ENCODE measurements around the gene LRP8.

LRP8 gene

DNA sequence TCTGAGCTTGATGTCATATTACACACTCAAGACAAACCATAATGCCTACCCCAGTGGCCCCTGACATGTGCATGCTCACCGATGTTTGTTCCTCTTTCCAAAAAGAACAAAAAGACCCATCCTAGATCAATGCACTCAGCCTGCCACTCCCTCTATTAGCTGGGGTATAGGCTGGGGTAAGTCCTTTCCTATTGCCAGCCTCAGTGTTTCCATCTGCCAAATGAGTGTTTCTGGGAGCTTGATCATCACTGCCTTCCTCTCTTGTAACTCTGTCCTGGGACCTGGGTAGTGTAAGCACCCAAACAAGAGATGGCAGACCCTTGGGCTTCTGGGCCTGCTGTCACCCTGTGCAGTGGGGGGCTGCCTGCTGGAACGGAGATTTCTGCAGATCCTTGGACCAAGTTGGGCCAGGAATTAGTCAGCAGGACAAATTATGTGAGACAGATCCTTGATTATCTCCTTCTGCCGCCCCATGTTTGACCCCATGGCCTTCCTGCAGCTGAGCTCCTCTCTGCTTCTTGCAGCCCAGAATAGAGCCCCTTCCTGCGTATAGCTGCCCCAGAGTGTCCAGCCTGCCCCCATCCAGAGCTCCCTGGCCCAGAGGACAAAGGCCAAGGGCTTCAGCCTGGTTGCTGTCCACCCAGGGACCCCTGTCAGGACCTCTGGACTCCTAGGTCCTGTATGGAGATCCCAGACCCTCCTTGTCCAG is 31.5 kb upstream of the LRP8 start:
- TF ChIP-seq POLR2AphosphoS5 (IDR thresholded peaks at IDR 0.05; ENCODE audit: low read depth, low read length) (no peak), SIN3A (IDR thresholded peaks at IDR 0.05; ENCODE audit: borderline replicate concordance, insufficient read depth, low read length) (no peak), TAF1 (IDR thresholded peaks at IDR 0.05; ENCODE audit: borderline replicate concordance, insufficient read depth, low read length) (no peak), FOXP2 (optimal IDR thresholded peaks at IDR 0.05; ENCODE audit: borderline replicate concordance, extremely low read depth, extremely low read length, insufficient read depth) (no peak)
- TF ChIP-seq, protein P1, sequence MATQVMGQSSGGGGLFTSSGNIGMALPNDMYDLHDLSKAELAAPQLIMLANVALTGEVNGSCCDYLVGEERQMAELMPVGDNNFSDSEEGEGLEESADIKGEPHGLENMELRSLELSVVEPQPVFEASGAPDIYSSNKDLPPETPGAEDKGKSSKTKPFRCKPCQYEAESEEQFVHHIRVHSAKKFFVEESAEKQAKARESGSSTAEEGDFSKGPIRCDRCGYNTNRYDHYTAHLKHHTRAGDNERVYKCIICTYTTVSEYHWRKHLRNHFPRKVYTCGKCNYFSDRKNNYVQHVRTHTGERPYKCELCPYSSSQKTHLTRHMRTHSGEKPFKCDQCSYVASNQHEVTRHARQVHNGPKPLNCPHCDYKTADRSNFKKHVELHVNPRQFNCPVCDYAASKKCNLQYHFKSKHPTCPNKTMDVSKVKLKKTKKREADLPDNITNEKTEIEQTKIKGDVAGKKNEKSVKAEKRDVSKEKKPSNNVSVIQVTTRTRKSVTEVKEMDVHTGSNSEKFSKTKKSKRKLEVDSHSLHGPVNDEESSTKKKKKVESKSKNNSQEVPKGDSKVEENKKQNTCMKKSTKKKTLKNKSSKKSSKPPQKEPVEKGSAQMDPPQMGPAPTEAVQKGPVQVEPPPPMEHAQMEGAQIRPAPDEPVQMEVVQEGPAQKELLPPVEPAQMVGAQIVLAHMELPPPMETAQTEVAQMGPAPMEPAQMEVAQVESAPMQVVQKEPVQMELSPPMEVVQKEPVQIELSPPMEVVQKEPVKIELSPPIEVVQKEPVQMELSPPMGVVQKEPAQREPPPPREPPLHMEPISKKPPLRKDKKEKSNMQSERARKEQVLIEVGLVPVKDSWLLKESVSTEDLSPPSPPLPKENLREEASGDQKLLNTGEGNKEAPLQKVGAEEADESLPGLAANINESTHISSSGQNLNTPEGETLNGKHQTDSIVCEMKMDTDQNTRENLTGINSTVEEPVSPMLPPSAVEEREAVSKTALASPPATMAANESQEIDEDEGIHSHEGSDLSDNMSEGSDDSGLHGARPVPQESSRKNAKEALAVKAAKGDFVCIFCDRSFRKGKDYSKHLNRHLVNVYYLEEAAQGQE (IDR thresholded peaks at IDR 0.05; ENCODE audit: insufficient read depth in 1 of 2, low read depth in 2 of 2, low read length in 2 of 2), result no peak

DNA sequence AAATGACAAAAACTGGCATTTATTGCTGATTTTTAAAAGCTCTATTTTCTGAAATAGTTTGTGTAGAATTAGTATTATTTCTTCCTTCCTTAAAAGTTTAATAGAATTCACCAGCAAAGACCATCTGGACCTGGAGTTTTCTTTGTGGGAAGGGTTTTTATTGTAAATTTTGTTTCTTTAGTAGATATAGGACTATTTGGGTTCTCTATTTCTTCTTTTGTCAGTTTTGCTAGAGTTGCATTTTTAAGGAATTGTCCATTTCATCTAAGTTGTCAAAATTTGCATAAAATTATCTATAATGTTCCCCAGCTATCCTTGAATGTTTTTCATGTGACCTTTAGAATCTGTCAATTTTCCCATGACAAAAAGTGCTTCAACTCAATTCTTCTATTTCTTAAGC is 28.8 kb upstream of the LRP8 start:
- TF ChIP-seq, protein P1 (IDR thresholded peaks at IDR 0.05; ENCODE audit: insufficient read depth in 1 of 2, low read depth in 2 of 2, low read length in 2 of 2), result no peak
- TF ChIP-seq POLR2AphosphoS5 (IDR thresholded peaks at IDR 0.05; ENCODE audit: low read depth, low read length), result no peak
- TF ChIP-seq SIN3A (IDR thresholded peaks at IDR 0.05; ENCODE audit: borderline replicate concordance, insufficient read depth, low read length), result no peak

GRCh38 chr1:53354119-53354518 is 26.2 kb upstream of the LRP8 start:
- no peak for TF ChIP-seq SIN3A (IDR thresholded peaks at IDR 0.05; ENCODE audit: borderline replicate concordance, insufficient read depth, low read length)
- TF ChIP-seq FOXP2 (optimal IDR thresholded peaks at IDR 0.05; ENCODE audit: borderline replicate concordance, extremely low read depth, extremely low read length, insufficient read depth), result no peak
- TF ChIP-seq POLR2AphosphoS5 (IDR thresholded peaks at IDR 0.05; ENCODE audit: low read depth, low read length), result no peak
- TF ChIP-seq TAF1 (IDR thresholded peaks at IDR 0.05; ENCODE audit: borderline replicate concordance, insufficient read depth, low read length), result no peak
- TF ChIP-seq, protein P1 (IDR thresholded peaks at IDR 0.05; ENCODE audit: insufficient read depth in 1 of 2, low read depth in 2 of 2, low read length in 2 of 2), result no peak

DNA sequence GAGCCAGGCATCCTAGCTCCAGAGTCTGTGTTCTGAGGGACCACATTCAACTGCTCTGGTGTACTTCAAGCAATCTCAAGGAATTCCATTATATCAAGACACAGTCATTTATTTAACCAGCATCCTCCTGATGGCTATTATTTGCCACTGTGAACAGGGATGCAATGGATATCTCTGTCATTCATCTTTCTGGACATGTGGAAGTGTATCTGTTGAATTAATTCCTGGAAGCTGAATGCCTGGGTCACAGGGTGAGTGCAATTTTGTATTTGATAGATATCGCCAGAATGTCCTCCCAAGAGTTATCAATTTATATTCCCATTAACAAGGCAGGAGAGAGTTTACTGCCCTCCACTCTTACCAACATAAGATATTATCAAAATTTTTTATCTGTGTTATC is 24.7 kb upstream of the LRP8 start:
- TF ChIP-seq TAF1 (IDR thresholded peaks at IDR 0.05; ENCODE audit: borderline replicate concordance, insufficient read depth, low read length), result no peak
- TF ChIP-seq FOXP2 (optimal IDR thresholded peaks at IDR 0.05; ENCODE audit: borderline replicate concordance, extremely low read depth, extremely low read length, insufficient read depth), result no peak
- TF ChIP-seq, protein P1 (IDR thresholded peaks at IDR 0.05; ENCODE audit: insufficient read depth in 1 of 2, low read depth in 2 of 2, low read length in 2 of 2), result no peak
- no peak for TF ChIP-seq SIN3A (IDR thresholded peaks at IDR 0.05; ENCODE audit: borderline replicate concordance, insufficient read depth, low read length)
- TF ChIP-seq POLR2AphosphoS5 (IDR thresholded peaks at IDR 0.05; ENCODE audit: low read depth, low read length), result no peak
